Neural cell (in vitro differentiated cells): ENCODE results near the gene PEX6. TPM values are rescaled to one million over a fixed set of nuclear protein-coding genes. Genes with fewer than 3 reads are reported as not detected.
A peak's percentile ranks its signal among the peaks of the same experiment; 100 is the strongest.

ENCODE experiments used
- H2AFZ ChIP-seq: fragments of 200-600, 300-800 bp; sonication (generic), shearing (Covaris generic); 2 replicates; pipeline ENCODE4 v1.6.0; 2014; ENCODE audit warnings: low read depth, mild to moderate bottlenecking, antibody characterized with exemption, low read length, moderate library complexity
- H3F3A ChIP-seq: fragments of 200-600 bp; shearing (Covaris generic); 2 replicates; pipeline ENCODE4 v1.6.1; 2016; ENCODE audit warnings: mild to moderate bottlenecking, moderate library complexity, mixed read lengths, antibody characterized with exemption, low read length; ENCODE audit not compliant: insufficient read depth, poor library complexity, severe bottlenecking
- H3K27ac ChIP-seq: fragments of 200-600, 300-800 bp; sonication (generic), shearing (Covaris generic); 2 replicates; pipeline ENCODE4 v1.5.1; 2014; ENCODE audit warnings: mild to moderate bottlenecking, low read length, moderate library complexity
- H3K27me3 ChIP-seq: fragments of 300-800, 200-600 bp; sonication (generic), shearing (Covaris generic); 2 replicates; pipeline ENCODE4 v1.6.0; 2014; ENCODE audit warnings: mild to moderate bottlenecking, low read depth, low read length, moderate library complexity; ENCODE audit not compliant: insufficient read depth
- H3K36me3 ChIP-seq: fragments of 300-800, 200-600 bp; sonication (generic), shearing (Covaris generic); 2 replicates; pipeline ENCODE4 v1.5.1; 2014; ENCODE audit warnings: mild to moderate bottlenecking, antibody characterized with exemption, low read length, moderate library complexity; ENCODE audit not compliant: insufficient read depth
- H3K4me2 ChIP-seq: fragments of 300-800, 200-600 bp; sonication (generic), shearing (Covaris generic); 2 replicates; pipeline ENCODE4 v1.6.0; 2014; ENCODE audit warnings: mild to moderate bottlenecking, low read length
- H3K4me3 ChIP-seq: fragments of 300-800, 200-600 bp; sonication (generic), shearing (Covaris generic); 2 replicates; pipeline ENCODE4 v1.5.1; 2014; ENCODE audit warnings: mild to moderate bottlenecking, low read length, moderate library complexity
- H3K79me2 ChIP-seq: fragments of 200-600 bp; shearing (Covaris generic); replicated peaks from 2 replicates; pipeline ENCODE4 v1.6.0; 2014; ENCODE audit warnings: mild to moderate bottlenecking, low read length, moderate library complexity; ENCODE audit not compliant: insufficient read depth
- H3K9ac ChIP-seq: fragments of 300-800, 200-600 bp; sonication (generic), shearing (Covaris generic); 2 replicates; pipeline ENCODE4 v1.6.1; 2016; ENCODE audit warnings: mild to moderate bottlenecking, low read length, mixed read lengths
- H3K9me2 ChIP-seq: fragments of 200-600 bp; shearing (Covaris generic); 2 replicates; pipeline ENCODE4 v1.6.1; 2016; ENCODE audit warnings: mild to moderate bottlenecking, low read length, mixed read lengths; ENCODE audit not compliant: insufficient read depth
- H3K9me3 ChIP-seq: fragments of 200-600, 300-800 bp; sonication (generic), shearing (Covaris generic); 2 replicates; pipeline ENCODE4 v1.6.1; 2016; ENCODE audit warnings: mild to moderate bottlenecking, mixed run types, low read length, moderate library complexity, mixed read lengths
- H4K20me1 ChIP-seq: fragments of 200-600 bp; shearing (Covaris generic); 2 replicates; pipeline ENCODE4 v1.6.1; 2016; ENCODE audit warnings: mild to moderate bottlenecking, mixed run types; ENCODE audit not compliant: insufficient read depth
- EP300 ChIP-seq: fragments of 450-650 bp; conservative IDR thresholded peaks from 2 replicates; pipeline ENCODE4 v1.6.1; 2014; ENCODE audit warnings: antibody characterized with exemption, mild to moderate bottlenecking, moderate library complexity; ENCODE audit not compliant: poor library complexity, severe bottlenecking
- EZH2 ChIP-seq: fragments of 200-600, 300-800 bp; shearing (Covaris generic), sonication (generic); IDR thresholded peaks from 2 replicates; pipeline ENCODE4 v1.6.1; 2014; ENCODE audit warnings: antibody characterized with exemption, low read length, borderline replicate concordance, mild to moderate bottlenecking; ENCODE audit not compliant: insufficient read depth, poor library complexity, severe bottlenecking
- MXI1 ChIP-seq: fragments of 450-650 bp; conservative IDR thresholded peaks from 2 replicates; pipeline ENCODE4 v1.6.1; 2014; ENCODE audit warnings: antibody characterized with exemption, mild to moderate bottlenecking; ENCODE audit not compliant: poor library complexity, severe bottlenecking
- POLR2AphosphoS5 ChIP-seq: IDR thresholded peaks from 2 replicates; pipeline ENCODE4 v1.6.1; 2012
- RAD21 ChIP-seq: fragments of 450-650 bp; conservative IDR thresholded peaks from 2 replicates; pipeline ENCODE4 v1.6.1; 2014; ENCODE audit warnings: antibody characterized with exemption, mild to moderate bottlenecking, moderate library complexity
- SMC3 ChIP-seq: fragments of 450-650 bp; conservative IDR thresholded peaks from 2 replicates; pipeline ENCODE4 v1.6.1; 2014; ENCODE audit warnings: antibody characterized with exemption, mild to moderate bottlenecking, moderate library complexity; ENCODE audit not compliant: poor library complexity
- TAF1 ChIP-seq: IDR thresholded peaks from 2 replicates; pipeline ENCODE4 v1.6.1; 2012; ENCODE audit warnings: low read depth
- polyA plus RNA-seq: library from polyadenylated mRNA; depleted of rRNA; stranded (reverse); fragments of >200 nt; gene quantifications from 2 replicates; pipeline ENCODE4 v1.2.3, GENCODE V29; 2014
- TF ChIP-seq, protein P1 (sequence below): IDR thresholded peaks from 2 replicates; pipeline ENCODE4 v1.6.1; 2012; ENCODE audit warnings: borderline replicate concordance
- TF ChIP-seq, protein P2 (sequence below): fragments of 450-650 bp; IDR thresholded peaks from 2 replicates; pipeline ENCODE4 v1.5.1; 2014; ENCODE audit warnings: antibody characterized with exemption, mild to moderate bottlenecking, moderate library complexity; ENCODE audit not compliant: poor library complexity, severe bottlenecking

Gene PEX6
- polyA plus RNA-seq, 1 donor from 2014 or later, result 20.4 TPM

DNA sequence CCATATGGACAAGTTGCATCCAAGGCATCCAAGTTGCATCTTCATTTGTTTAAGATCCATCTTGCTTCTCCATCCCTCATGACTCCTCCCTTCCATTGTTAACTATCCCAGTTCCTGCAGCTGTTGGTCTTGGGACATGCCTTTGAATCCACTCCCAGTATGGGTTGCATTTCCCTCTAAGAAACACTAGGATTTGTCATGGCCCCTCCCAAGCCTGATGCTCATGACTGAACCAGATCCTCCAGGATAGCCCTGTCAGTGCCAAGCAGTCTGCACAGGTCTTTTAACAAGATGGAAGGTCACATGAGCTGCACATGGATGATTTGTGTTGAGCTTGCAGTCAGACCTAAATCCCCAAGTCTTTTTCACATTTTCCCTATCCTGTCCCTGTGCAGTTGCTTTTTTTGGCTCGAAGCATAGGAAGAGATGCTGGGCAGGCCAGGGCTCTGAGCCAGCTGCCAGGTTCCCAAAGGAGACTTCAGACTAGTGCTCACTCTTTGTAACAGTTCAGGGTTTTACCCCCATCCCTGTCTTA is 9.6 kb upstream of the PEX6 start:
- H3K9me2 ChIP-seq, result no peaks in the 10 kb centered on the region
- no peaks in the 10 kb centered on the region for H3K36me3 ChIP-seq
- no peak overlapping the region for H3K4me2 ChIP-seq
- no peaks in the 10 kb centered on the region for H4K20me1 ChIP-seq
- H3K79me2 ChIP-seq, result peaks cover 12% of the 10 kb centered on the region
- no peak overlapping the region for H3K9ac ChIP-seq
- TF ChIP-seq MXI1, result no peak
- TF ChIP-seq EZH2, result no peak
- TF ChIP-seq EP300, result no peak
- TF ChIP-seq, protein P1, sequence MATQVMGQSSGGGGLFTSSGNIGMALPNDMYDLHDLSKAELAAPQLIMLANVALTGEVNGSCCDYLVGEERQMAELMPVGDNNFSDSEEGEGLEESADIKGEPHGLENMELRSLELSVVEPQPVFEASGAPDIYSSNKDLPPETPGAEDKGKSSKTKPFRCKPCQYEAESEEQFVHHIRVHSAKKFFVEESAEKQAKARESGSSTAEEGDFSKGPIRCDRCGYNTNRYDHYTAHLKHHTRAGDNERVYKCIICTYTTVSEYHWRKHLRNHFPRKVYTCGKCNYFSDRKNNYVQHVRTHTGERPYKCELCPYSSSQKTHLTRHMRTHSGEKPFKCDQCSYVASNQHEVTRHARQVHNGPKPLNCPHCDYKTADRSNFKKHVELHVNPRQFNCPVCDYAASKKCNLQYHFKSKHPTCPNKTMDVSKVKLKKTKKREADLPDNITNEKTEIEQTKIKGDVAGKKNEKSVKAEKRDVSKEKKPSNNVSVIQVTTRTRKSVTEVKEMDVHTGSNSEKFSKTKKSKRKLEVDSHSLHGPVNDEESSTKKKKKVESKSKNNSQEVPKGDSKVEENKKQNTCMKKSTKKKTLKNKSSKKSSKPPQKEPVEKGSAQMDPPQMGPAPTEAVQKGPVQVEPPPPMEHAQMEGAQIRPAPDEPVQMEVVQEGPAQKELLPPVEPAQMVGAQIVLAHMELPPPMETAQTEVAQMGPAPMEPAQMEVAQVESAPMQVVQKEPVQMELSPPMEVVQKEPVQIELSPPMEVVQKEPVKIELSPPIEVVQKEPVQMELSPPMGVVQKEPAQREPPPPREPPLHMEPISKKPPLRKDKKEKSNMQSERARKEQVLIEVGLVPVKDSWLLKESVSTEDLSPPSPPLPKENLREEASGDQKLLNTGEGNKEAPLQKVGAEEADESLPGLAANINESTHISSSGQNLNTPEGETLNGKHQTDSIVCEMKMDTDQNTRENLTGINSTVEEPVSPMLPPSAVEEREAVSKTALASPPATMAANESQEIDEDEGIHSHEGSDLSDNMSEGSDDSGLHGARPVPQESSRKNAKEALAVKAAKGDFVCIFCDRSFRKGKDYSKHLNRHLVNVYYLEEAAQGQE, result no peak
- no peak for TF ChIP-seq TAF1
- TF ChIP-seq RAD21, result no peak
- no peak for TF ChIP-seq POLR2AphosphoS5
- TF ChIP-seq SMC3, result no peak
- TF ChIP-seq, protein P2, sequence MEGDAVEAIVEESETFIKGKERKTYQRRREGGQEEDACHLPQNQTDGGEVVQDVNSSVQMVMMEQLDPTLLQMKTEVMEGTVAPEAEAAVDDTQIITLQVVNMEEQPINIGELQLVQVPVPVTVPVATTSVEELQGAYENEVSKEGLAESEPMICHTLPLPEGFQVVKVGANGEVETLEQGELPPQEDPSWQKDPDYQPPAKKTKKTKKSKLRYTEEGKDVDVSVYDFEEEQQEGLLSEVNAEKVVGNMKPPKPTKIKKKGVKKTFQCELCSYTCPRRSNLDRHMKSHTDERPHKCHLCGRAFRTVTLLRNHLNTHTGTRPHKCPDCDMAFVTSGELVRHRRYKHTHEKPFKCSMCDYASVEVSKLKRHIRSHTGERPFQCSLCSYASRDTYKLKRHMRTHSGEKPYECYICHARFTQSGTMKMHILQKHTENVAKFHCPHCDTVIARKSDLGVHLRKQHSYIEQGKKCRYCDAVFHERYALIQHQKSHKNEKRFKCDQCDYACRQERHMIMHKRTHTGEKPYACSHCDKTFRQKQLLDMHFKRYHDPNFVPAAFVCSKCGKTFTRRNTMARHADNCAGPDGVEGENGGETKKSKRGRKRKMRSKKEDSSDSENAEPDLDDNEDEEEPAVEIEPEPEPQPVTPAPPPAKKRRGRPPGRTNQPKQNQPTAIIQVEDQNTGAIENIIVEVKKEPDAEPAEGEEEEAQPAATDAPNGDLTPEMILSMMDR, result no peak
- H3K27me3 ChIP-seq, result no peaks in the 10 kb centered on the region
- H3K4me3 ChIP-seq, result no peak overlapping the region
- no peak overlapping the region for H3K27ac ChIP-seq
- H3K9me3 ChIP-seq, result no peaks in the 10 kb centered on the region
- H3F3A ChIP-seq, result peaks cover 4% of the 10 kb centered on the region
- no peak overlapping the region for H2AFZ ChIP-seq

- Histone ChIP-seq H3K27me3 (no peaks in the 10 kb centered on the region), H2AFZ (no peak overlapping the region), H3K4me2 (no peak overlapping the region), H4K20me1 (no peaks in the 10 kb centered on the region), H3K27ac (no peak overlapping the region), H3K4me3 (peak overlapping the region; percentile 0), H3K9me2 (no peaks in the 10 kb centered on the region), H3K36me3 (no peaks in the 10 kb centered on the region), H3K9ac (no peak overlapping the region), H3F3A (peaks cover 4% of the 10 kb centered on the region), H3K9me3 (no peaks in the 10 kb centered on the region), H3K79me2 (peaks cover 12% of the 10 kb centered on the region)
- TF ChIP-seq MXI1, result no peak
- no peak for TF ChIP-seq TAF1
- no peak for TF ChIP-seq POLR2AphosphoS5
- TF ChIP-seq, protein P2, result no peak
- TF ChIP-seq EP300, result no peak
- no peak for TF ChIP-seq RAD21
- TF ChIP-seq, protein P1, result no peak
- no peak for TF ChIP-seq EZH2
- TF ChIP-seq SMC3, result no peak
These were observed 8.8 kb upstream of the PEX6 start for GRCh38 chr6:42987533-42988451.
